Ishikawa (cell line): ENCODE data around the gene FGF12.

Source experiments
- CEBPB ChIP-seq: IDR thresholded peaks from 2 replicates; pipeline ENCODE4 v1.6.1; 2012
- CREB1 ChIP-seq: IDR thresholded peaks from 2 replicates; pipeline ENCODE4 v1.6.1; 2012; ENCODE audit warnings: low read depth
- EGR1 ChIP-seq: IDR thresholded peaks from 2 replicates; pipeline ENCODE4 v1.6.1; 2012
- EP300 ChIP-seq: IDR thresholded peaks from 2 replicates; pipeline ENCODE4 v1.6.1; 2012; ENCODE audit warnings: borderline replicate concordance
- FOXM1 ChIP-seq: IDR thresholded peaks from 2 replicates; pipeline ENCODE4 v1.6.1; 2012; ENCODE audit warnings: low read depth, borderline replicate concordance
- MAX ChIP-seq: IDR thresholded peaks from 2 replicates; pipeline ENCODE4 v1.6.1; 2012
- NFIC ChIP-seq: IDR thresholded peaks from 2 replicates; pipeline ENCODE4 v1.6.1; 2012
- RAD21 ChIP-seq: IDR thresholded peaks from 2 replicates; pipeline ENCODE4 v1.6.1; 2012; ENCODE audit warnings: low read depth
- TAF1 ChIP-seq: IDR thresholded peaks from 2 replicates; pipeline ENCODE4 v1.6.1; 2012; ENCODE audit warnings: low read depth, mild to moderate bottlenecking
- TCF12 ChIP-seq: IDR thresholded peaks from 2 replicates; pipeline ENCODE4 v1.6.1; 2012; ENCODE audit warnings: low read depth
- TEAD4 ChIP-seq: IDR thresholded peaks from 2 replicates; pipeline ENCODE4 v1.6.1; 2012
- YY1 ChIP-seq: IDR thresholded peaks from 2 replicates; pipeline ENCODE4 v1.6.1; 2012; ENCODE audit warnings: low read depth
- ZBTB7A ChIP-seq: IDR thresholded peaks from 2 replicates; pipeline ENCODE4 v1.6.1; 2012; ENCODE audit warnings: low read depth
- TF ChIP-seq, protein P1 (sequence below): IDR thresholded peaks from 2 replicates; pipeline ENCODE4 v1.6.1; 2012; ENCODE audit warnings: low read depth, mild to moderate bottlenecking
- TF ChIP-seq, protein P2 (sequence below): IDR thresholded peaks from 2 replicates; pipeline ENCODE4 v1.6.1; 2012

Gene FGF12

GRCh38 chr3:192354687-192355086 is 372.7 kb downstream of the FGF12 start:
- TF ChIP-seq TCF12, result no peak
- no peak for TF ChIP-seq TAF1

GRCh38 chr3:192352142-192352541 is 375.2 kb downstream of the FGF12 start:
- TF ChIP-seq ZBTB7A (no peak), FOXM1 (no peak), EGR1 (no peak), CREB1 (no peak), RAD21 (no peak), CEBPB (no peak), TEAD4 (no peak), TCF12 (no peak), MAX (no peak), NFIC (no peak), TAF1 (no peak), EP300 (no peak), YY1 (no peak)
- TF ChIP-seq, protein P1, sequence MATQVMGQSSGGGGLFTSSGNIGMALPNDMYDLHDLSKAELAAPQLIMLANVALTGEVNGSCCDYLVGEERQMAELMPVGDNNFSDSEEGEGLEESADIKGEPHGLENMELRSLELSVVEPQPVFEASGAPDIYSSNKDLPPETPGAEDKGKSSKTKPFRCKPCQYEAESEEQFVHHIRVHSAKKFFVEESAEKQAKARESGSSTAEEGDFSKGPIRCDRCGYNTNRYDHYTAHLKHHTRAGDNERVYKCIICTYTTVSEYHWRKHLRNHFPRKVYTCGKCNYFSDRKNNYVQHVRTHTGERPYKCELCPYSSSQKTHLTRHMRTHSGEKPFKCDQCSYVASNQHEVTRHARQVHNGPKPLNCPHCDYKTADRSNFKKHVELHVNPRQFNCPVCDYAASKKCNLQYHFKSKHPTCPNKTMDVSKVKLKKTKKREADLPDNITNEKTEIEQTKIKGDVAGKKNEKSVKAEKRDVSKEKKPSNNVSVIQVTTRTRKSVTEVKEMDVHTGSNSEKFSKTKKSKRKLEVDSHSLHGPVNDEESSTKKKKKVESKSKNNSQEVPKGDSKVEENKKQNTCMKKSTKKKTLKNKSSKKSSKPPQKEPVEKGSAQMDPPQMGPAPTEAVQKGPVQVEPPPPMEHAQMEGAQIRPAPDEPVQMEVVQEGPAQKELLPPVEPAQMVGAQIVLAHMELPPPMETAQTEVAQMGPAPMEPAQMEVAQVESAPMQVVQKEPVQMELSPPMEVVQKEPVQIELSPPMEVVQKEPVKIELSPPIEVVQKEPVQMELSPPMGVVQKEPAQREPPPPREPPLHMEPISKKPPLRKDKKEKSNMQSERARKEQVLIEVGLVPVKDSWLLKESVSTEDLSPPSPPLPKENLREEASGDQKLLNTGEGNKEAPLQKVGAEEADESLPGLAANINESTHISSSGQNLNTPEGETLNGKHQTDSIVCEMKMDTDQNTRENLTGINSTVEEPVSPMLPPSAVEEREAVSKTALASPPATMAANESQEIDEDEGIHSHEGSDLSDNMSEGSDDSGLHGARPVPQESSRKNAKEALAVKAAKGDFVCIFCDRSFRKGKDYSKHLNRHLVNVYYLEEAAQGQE, result no peak
- TF ChIP-seq, protein P2, sequence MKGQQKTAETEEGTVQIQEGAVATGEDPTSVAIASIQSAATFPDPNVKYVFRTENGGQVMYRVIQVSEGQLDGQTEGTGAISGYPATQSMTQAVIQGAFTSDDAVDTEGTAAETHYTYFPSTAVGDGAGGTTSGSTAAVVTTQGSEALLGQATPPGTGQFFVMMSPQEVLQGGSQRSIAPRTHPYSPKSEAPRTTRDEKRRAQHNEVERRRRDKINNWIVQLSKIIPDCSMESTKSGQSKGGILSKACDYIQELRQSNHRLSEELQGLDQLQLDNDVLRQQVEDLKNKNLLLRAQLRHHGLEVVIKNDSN, result no peak

DNA sequence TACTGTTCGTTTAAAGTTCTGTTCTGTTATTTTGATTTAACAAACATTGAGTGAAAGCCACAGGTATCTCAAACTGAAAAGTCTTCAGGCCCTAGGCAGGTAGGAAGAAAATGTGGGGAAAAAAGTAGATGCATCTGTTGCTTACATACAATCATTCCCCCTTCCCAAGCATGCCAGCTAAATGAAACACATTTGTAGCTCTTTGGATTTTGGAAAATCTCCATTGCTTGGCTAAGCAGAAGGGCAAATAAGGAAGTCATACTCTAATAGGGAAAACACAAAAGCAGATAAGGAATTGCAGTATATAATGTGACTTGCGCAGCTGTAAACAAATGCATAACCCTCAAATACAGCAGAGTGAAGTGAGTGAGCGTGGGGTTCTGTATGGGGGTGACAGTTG is 375.9 kb downstream of the FGF12 start:
- TF ChIP-seq TAF1, result no peak
- TF ChIP-seq TCF12, result no peak
- no peak for TF ChIP-seq TEAD4
- no peak for TF ChIP-seq YY1
- TF ChIP-seq, protein P2, result no peak
- no peak for TF ChIP-seq ZBTB7A
- no peak for TF ChIP-seq MAX
- no peak for TF ChIP-seq CREB1
- TF ChIP-seq, protein P1, result no peak
- no peak for TF ChIP-seq RAD21
- TF ChIP-seq EGR1, result no peak
- TF ChIP-seq CEBPB, result no peak
- TF ChIP-seq FOXM1, result no peak
- no peak for TF ChIP-seq NFIC
- no peak for TF ChIP-seq EP300

DNA sequence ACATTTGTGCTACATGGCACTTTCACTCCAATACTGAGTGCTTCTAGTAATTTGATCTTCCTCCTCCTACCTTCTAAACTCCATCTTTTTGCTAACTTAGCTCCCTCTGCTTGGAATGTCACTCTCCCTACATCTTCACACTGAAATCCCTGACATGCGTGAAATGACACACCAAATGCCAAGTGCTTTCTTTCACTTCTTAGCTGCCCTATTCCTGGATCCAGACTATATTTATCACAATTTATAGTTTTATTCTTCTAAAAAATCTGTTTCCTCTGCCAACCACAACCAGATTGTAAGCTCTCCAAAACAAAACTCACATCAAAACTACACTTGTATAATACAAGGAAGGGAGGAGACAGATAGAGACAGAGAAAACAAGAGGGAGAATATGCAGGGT is 387.3 kb downstream of the FGF12 start:
- TF ChIP-seq RAD21, result no peak
- TF ChIP-seq TEAD4, result no peak
- TF ChIP-seq CREB1, result no peak
- no peak for TF ChIP-seq ZBTB7A
- no peak for TF ChIP-seq TCF12
- TF ChIP-seq TAF1, result no peak
- TF ChIP-seq FOXM1, result no peak

- TF ChIP-seq CREB1, result no peak
- TF ChIP-seq EGR1, result no peak
- no peak for TF ChIP-seq FOXM1
- TF ChIP-seq TEAD4, result no peak
- TF ChIP-seq, protein P1, result no peak
- no peak for TF ChIP-seq ZBTB7A
- TF ChIP-seq YY1, result no peak
- TF ChIP-seq, protein P2, result no peak
- TF ChIP-seq TCF12, result no peak
- no peak for TF ChIP-seq MAX
- TF ChIP-seq NFIC, result no peak
- TF ChIP-seq EP300, result no peak
- TF ChIP-seq TAF1, result no peak
- no peak for TF ChIP-seq RAD21
- TF ChIP-seq CEBPB, result no peak
Measured at GRCh38 chr3:192339214-192339613, 388.1 kb downstream of the FGF12 start.
